ENCODE results near the gene LTBR. TPM values are rescaled to one million over a fixed set of nuclear protein-coding genes. Genes with fewer than 3 reads are reported as not detected.

LTBR gene
- total and polyA plus RNA-seq, 5 donors from 2014 or later, result 0.35 TPM; not detected in 4

DNA sequence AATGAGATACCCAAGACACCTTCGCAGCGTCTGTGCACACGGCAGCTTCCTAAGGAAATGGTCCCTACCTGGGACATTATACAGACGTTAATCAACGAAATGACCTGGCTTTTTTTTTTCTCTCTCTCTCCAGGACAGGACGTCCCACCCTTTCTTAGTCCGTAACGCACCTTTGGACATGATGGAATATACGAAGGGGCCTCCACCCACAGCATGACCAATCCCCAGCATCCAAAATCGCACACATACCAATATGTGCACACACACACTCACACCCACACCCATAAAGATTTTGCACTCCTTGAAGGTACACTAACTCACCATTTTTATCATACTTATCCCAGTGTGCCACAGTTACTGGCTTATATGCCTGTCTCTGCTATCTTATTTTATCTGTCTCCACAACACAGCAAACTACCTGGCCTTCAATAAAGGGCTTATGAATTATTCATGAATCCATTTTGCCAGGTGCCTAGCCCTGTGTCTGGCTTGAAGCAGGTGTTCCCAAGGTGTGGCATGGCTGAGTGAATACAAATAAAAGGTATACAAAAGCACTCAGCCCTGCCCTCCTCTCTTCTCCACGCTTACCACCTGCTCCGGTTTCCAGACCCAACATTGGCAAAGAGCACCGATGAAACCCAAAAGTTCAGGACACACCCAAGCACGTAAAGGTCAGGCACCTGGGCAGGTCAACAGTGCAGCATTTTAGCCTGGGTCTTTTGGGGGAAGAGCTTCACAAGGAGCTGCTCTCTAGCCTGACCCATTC is 10.8 kb upstream of the LTBR start:
- no peak overlapping the region for H3K27ac ChIP-seq (ENCODE audit: insufficient read depth, low read length, poor library complexity, severe bottlenecking)
- no peak overlapping the region for H3K27ac Mint-ChIP-seq
- H3K9me3 Mint-ChIP-seq, result no peaks in the 10 kb centered on the region
- no peaks in the 10 kb centered on the region for H3K9me3 ChIP-seq (ENCODE audit: control insufficient read depth in 2 of 2, low read length in 2 of 2)
- no peaks in the 10 kb centered on the region for H3K36me3 Mint-ChIP-seq
- no peak overlapping the region for H3K4me3 Mint-ChIP-seq
- ATAC-seq (ENCODE audit: low read depth in 2 of 2), result no peak
- H3K27me3 Mint-ChIP-seq, result peaks cover 7% of the 10 kb centered on the region
- H3K36me3 ChIP-seq (ENCODE audit: control insufficient read depth, insufficient read depth, low read length), result no peaks in the 10 kb centered on the region
- no peak overlapping the region for H3K4me3 ChIP-seq (ENCODE audit: low read depth, low read length)
- H3K27me3 ChIP-seq (ENCODE audit: control insufficient read depth, insufficient read depth, low read length), result no peaks in the 10 kb centered on the region
- peaks cover 1% of the 10 kb centered on the region for H3K4me1 ChIP-seq (ENCODE audit: control insufficient read depth, insufficient read depth, low read length, poor library complexity, severe bottlenecking)
- peaks cover 0 to 24% (median 13%) of the 10 kb centered on the region in 4 donors for H3K4me1 Mint-ChIP-seq
- DNase-seq, result no peak

DNA sequence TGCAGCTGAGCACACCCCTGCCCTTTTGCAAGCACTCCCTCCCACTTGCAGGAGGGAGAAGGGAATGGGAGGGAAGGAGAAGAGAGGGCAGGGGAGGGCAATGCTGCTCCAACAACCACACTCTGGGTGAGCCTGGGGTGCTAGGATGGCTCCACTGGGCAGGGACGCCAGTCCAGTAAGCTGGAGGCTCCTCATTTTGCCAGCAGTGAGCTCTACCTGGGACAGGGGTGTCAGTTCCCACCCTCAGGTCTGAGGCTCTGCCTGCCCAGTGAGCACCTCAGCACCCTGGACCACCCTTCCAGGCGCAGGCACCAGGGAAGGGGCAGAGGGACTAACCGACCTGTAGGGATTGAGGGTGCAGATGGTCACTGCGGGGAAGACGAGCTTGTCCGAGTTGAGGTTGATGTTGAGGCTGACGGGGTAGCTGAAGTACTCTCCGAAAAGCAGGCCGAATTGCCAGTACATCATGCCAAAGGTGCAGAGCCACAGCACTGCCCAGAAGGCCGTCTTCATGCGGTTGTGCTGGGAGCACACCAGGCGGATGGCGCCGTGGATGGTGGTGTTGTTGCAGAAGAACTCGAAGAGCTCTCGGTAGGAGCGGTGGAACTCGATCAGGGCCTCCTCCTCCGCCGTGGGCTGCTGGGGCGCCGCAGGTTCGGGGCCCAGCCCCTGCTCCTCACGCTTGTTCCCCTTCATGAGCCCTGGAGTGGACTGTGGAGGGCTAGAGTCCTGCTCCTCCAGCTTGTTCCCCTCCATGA is 9.8 kb upstream of the LTBR start:
- H3K4me3 Mint-ChIP-seq, result no peak overlapping the region
- no peak for ATAC-seq (ENCODE audit: low read depth in 2 of 2)
- H3K9me3 Mint-ChIP-seq, result no peaks in the 10 kb centered on the region

DNA sequence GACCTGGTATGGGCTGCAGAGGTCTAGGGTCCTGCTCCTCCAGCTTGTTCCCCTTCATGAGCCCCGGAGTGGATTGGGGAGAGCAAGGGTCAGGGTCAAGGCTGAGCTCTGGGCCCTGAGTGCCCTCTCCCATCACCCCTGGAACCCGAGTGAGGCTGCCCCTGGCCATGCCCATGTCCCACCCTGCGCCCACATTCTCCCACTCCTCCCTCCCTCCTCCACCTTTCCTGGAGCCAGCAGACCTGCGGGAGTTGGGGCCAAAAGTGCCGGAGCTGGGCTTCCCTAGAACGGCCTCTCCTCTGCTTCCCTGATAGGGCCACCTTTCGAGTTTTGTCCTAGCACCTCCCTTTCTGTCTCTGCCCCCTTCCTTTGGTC is 9.2 kb upstream of the LTBR start:
- Histone ChIP-seq H3K27me3 (ENCODE audit: control insufficient read depth, insufficient read depth, low read length) (no peaks in the 10 kb centered on the region), H3K27ac (ENCODE audit: insufficient read depth, low read length, poor library complexity, severe bottlenecking) (no peak overlapping the region), H3K9me3 (ENCODE audit: control insufficient read depth in 2 of 2, low read length in 2 of 2) (no peaks in the 10 kb centered on the region), H3K4me3 (ENCODE audit: low read depth, low read length) (no peak overlapping the region), H3K4me1 (ENCODE audit: control insufficient read depth, insufficient read depth, low read length, poor library complexity, severe bottlenecking) (no peaks in the 10 kb centered on the region), H3K36me3 (ENCODE audit: control insufficient read depth, insufficient read depth, low read length) (no peaks in the 10 kb centered on the region)
- DNase-seq, result no peak
- Mint-ChIP-seq H3K4me3 (no peak overlapping the region), H3K27me3 (peaks cover 7% of the 10 kb centered on the region), H3K9me3 (no peaks in the 10 kb centered on the region), H3K36me3 (no peaks in the 10 kb centered on the region), H3K4me1 (peaks cover 0 to 24% (median 12%) of the 10 kb centered on the region in 4 donors), H3K27ac (peak overlapping the region in 1 of 3 donors; percentile 48)
- ATAC-seq (ENCODE audit: low read depth in 2 of 2), result no peak

More for the DNA sequence above, 9.8 kb upstream of the LTBR start:
- H3K27ac ChIP-seq (ENCODE audit: insufficient read depth, low read length, poor library complexity, severe bottlenecking), result no peak overlapping the region
- peaks cover 0 to 24% (median 12%) of the 10 kb centered on the region in 4 donors for H3K4me1 Mint-ChIP-seq
- H3K36me3 Mint-ChIP-seq, result no peaks in the 10 kb centered on the region
- H3K27me3 ChIP-seq (ENCODE audit: control insufficient read depth, insufficient read depth, low read length), result no peaks in the 10 kb centered on the region
- no peaks in the 10 kb centered on the region for H3K36me3 ChIP-seq (ENCODE audit: control insufficient read depth, insufficient read depth, low read length)
- no peaks in the 10 kb centered on the region for H3K4me1 ChIP-seq (ENCODE audit: control insufficient read depth, insufficient read depth, low read length, poor library complexity, severe bottlenecking)
- no peaks in the 10 kb centered on the region for H3K9me3 ChIP-seq (ENCODE audit: control insufficient read depth in 2 of 2, low read length in 2 of 2)
- H3K27ac Mint-ChIP-seq, result no peak overlapping the region
- H3K4me3 ChIP-seq (ENCODE audit: low read depth, low read length), result no peak overlapping the region
- peaks cover 7% of the 10 kb centered on the region for H3K27me3 Mint-ChIP-seq
- no peak for DNase-seq

DNA sequence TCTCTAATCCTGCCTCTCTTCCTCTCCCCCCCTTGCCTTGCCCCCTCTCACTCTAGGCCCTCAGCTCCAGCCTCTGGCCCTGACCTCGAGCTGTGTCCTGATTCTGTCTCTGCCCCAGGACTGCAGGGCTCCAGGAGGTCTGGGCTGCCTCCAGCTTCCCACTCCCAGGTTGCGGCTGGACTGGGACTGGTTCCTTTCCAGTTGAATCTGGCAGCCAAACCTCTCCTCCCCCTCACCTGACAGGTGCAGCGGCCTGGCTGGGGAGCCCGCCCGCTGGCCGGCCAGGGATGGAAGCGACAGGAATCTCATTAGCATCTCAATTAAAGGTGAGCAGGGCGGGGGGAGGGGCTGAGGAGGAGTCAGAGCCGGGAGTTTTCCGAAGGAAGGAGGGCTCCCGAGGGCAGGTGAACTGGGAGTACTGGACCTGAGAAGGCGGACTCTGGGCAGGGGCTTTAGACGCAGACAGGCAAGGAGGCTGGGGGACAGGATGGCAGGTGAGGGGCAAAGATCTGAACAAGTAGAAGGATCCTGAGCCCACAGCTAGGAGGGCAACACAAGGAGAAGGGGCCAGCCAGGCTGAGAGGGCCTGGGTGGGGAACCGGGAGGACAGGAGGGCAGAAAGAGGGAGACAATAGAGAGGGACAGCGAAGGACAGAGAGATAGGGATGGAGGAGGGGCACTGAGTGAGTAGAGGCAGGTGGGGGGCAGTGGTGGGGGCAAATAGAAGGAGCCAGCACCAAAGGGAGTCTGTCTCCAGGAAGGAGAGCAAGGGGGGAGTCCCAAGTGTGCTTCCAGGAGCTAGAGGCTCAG is 8.5 kb upstream of the LTBR start, which contains the start of gene SCNN1A:
SCNN1A (minus strand) TSS at position 295 of the 810 bp plus-strand sequence. CDS start 780 bp downstream, outside the sequence.
- ATAC-seq (ENCODE audit: low read depth in 2 of 2) (no peak), DNase-seq (no peak)
- no peak within 1 kb of the TSS for H3K27ac ChIP-seq (ENCODE audit: insufficient read depth, low read length, poor library complexity, severe bottlenecking)
- no peaks in the 10 kb centered on the region for H3K9me3 ChIP-seq (ENCODE audit: control insufficient read depth in 2 of 2, low read length in 2 of 2)
- no peaks in the 10 kb centered on the region for H3K4me1 ChIP-seq (ENCODE audit: control insufficient read depth, insufficient read depth, low read length, poor library complexity, severe bottlenecking)
- no peak within 1 kb of the TSS for H3K4me3 Mint-ChIP-seq
- no peak within 1 kb of the TSS for H3K4me3 ChIP-seq (ENCODE audit: low read depth, low read length)
- no peaks in the 10 kb centered on the region for H3K27me3 ChIP-seq (ENCODE audit: control insufficient read depth, insufficient read depth, low read length)
- peaks cover 0 to 24% (median 12%) of the 10 kb centered on the region in 4 donors for H3K4me1 Mint-ChIP-seq
- H3K27me3 Mint-ChIP-seq, result peaks cover 13% of the 10 kb centered on the region
- H3K36me3 Mint-ChIP-seq, result no peaks in the 10 kb centered on the region
- peak within 1 kb of the TSS; percentile 48 to 84 (median 71) for H3K27ac Mint-ChIP-seq
- H3K36me3 ChIP-seq (ENCODE audit: control insufficient read depth, insufficient read depth, low read length), result no peaks in the 10 kb centered on the region
- H3K9me3 Mint-ChIP-seq, result no peaks in the 10 kb centered on the region

DNA sequence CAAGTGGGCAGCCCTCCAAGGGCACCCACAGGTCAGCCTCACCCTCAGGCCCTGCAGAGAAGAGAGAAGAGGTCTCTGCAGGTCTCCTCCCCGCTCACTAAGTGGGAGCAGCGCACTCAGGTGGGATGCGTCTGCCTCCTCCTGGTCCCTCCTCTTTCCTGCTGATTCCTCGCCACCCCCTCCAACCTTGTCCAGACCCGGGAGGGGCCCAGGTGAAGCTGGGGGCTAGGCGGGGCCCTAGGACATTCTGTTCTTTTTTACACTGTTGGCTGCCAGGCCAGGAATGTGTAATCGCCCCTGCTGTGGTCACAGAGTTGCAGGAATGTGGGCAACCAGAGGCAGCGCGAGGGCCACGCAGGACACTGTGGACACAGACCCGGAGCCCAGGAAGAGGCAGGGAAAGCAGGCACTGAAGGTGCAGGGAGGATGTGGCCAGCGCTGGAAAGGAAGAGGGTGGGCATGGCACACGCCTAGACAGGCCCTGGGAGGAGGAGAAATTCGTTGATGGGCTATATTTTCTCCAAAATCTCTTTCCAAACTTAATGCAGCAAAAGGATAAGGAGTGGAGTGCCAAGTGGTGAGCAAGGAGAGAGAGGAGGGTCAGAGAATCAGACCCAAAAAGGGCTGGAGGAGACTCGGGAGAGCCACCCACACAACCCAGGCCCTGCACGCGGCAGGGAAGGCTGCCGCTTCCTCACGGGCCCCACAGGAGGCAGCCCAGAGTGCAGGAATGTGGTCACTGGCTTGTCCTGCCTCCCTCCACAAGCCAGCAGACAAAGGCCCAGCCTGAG is 7.7 kb upstream of the LTBR start:
- H3K9me3 Mint-ChIP-seq, result peaks cover 0 to 2% (median 0%) of the 10 kb centered on the region in 7 donors
- H3K36me3 Mint-ChIP-seq, result no peaks in the 10 kb centered on the region
- DNase-seq (no peak), ATAC-seq (ENCODE audit: low read depth in 2 of 2) (no peak)
- peaks cover 13% of the 10 kb centered on the region for H3K27me3 Mint-ChIP-seq
- Histone ChIP-seq H3K27me3 (ENCODE audit: control insufficient read depth, insufficient read depth, low read length) (peaks cover 2% of the 10 kb centered on the region), H3K9me3 (ENCODE audit: control insufficient read depth in 2 of 2, low read length in 2 of 2) (no peaks in the 10 kb centered on the region), H3K4me1 (ENCODE audit: control insufficient read depth, insufficient read depth, low read length, poor library complexity, severe bottlenecking) (no peaks in the 10 kb centered on the region), H3K36me3 (ENCODE audit: control insufficient read depth, insufficient read depth, low read length) (no peaks in the 10 kb centered on the region), H3K27ac (ENCODE audit: insufficient read depth, low read length, poor library complexity, severe bottlenecking) (no peak overlapping the region), H3K4me3 (ENCODE audit: low read depth, low read length) (no peak overlapping the region)
- peak overlapping the region in 2 of 3 donors; percentile 71 to 84 for H3K27ac Mint-ChIP-seq
- peak overlapping the region in 1 of 4 donors; percentile 13 for H3K4me3 Mint-ChIP-seq
- H3K4me1 Mint-ChIP-seq, result peaks cover 0 to 24% (median 12%) of the 10 kb centered on the region in 4 donors

DNA sequence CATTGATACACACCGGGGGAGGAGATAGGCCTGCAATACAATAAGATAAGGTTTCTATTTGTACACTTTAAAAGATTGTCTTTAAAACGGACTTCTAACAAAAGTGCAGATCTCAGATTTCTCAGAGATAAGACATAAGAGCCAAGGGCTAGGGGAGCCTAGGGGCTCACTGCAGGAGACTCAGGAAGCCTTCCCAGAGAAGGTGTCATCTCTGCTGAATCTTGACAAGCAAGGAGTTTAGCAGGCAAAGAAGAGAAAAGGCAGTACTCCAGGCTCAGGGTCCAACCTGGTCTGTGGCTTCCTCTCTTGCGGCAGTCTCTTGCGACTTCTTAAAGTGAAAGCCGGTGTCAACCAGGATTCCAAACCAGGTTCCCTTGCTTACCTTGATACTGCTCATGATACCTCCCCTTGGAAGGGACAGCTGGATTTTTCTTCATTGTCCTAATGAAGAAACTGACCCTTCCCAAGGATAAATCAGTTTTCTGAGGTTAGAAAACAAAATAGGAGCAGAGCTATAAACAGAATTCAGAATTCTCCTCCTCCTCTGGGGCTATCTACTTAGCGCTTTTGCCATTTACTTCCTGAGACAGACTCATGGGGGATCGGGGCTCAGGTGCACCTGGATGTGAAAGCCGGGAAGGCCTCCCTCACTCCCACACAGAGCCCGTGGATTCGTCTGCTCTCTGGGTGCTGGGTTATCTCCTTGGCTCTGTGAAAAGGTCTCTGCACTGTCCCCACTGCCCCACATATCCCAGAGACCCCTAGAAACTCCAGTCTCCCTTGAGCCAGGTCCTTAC is 6.9 kb upstream of the LTBR start:
- H3K4me3 Mint-ChIP-seq, result peak overlapping the region in 1 of 4 donors; percentile 35
- ATAC-seq (ENCODE audit: low read depth in 2 of 2) (no peak), DNase-seq (no peak)
- H3K27me3 Mint-ChIP-seq, result peaks cover 19% of the 10 kb centered on the region
- peak overlapping the region in 1 of 3 donors; percentile 71 for H3K27ac Mint-ChIP-seq
- H3K27ac ChIP-seq (ENCODE audit: insufficient read depth, low read length, poor library complexity, severe bottlenecking), result no peak overlapping the region
- no peaks in the 10 kb centered on the region for H3K4me1 ChIP-seq (ENCODE audit: control insufficient read depth, insufficient read depth, low read length, poor library complexity, severe bottlenecking)
- peaks cover 3% of the 10 kb centered on the region for H3K27me3 ChIP-seq (ENCODE audit: control insufficient read depth, insufficient read depth, low read length)
- H3K4me1 Mint-ChIP-seq, result peaks cover 0 to 24% (median 12%) of the 10 kb centered on the region in 4 donors
- no peaks in the 10 kb centered on the region for H3K36me3 Mint-ChIP-seq
- no peak overlapping the region for H3K4me3 ChIP-seq (ENCODE audit: low read depth, low read length)
- H3K9me3 ChIP-seq (ENCODE audit: control insufficient read depth in 2 of 2, low read length in 2 of 2), result no peaks in the 10 kb centered on the region
- H3K9me3 Mint-ChIP-seq, result peaks cover 0 to 2% (median 0%) of the 10 kb centered on the region in 7 donors
- H3K36me3 ChIP-seq (ENCODE audit: control insufficient read depth, insufficient read depth, low read length), result no peaks in the 10 kb centered on the region
